Esophagus muscularis mucosa (tissue), 4 donors: ENCODE results near the gene CTRB1. TPM values are rescaled to one million over a fixed set of nuclear protein-coding genes. Genes with fewer than 3 reads are reported as not detected.

ENCODE experiments used
- DNase-seq: peaks from one replicate; pipeline ENCODE4 v3.0.0-alpha.2; 2017; ENCODE audit errors: extremely low spot score
- H3K27ac ChIP-seq, 4 donors: fragments of 200-600 bp; sonication (generic); replicated peaks in 1 of 4; 1 replicate in 3 of 4; 2 replicates in 1 of 4; pipeline ENCODE4 v1.5.1; 2016 to 2019; ENCODE audit warnings: mild to moderate bottlenecking in 1 of 4
- H3K27me3 ChIP-seq, 4 donors: fragments of 200-600 bp; sonication (generic); one replicate each; pipeline versions ENCODE4 v1.5.1 to v1.6.0; 2016 to 2019
- H3K36me3 ChIP-seq, 4 donors: fragments of 200-600 bp; sonication (generic); one replicate each; pipeline ENCODE4 v1.5.1; 2016 to 2019
- H3K4me1 ChIP-seq, 4 donors: fragments of 200-600 bp; sonication (generic); one replicate each; pipeline ENCODE4 v1.5.1; 2016 to 2019
- H3K4me3 ChIP-seq, 4 donors: fragments of 200-600 bp; sonication (generic); 1 replicate in 2 of 4; 2 replicates in 2 of 4; pipeline ENCODE4 v1.5.1; 2016 to 2019; ENCODE audit warnings: mild to moderate bottlenecking in 4 of 4, moderate library complexity in 1 of 4
- H3K9me3 ChIP-seq, 4 donors: fragments of 200-600 bp; sonication (generic); 1 replicate in 3 of 4; 2 replicates in 1 of 4; pipeline ENCODE4 v1.5.1; 2016 to 2019
- EP300 ChIP-seq: sonication (generic); formaldehyde crosslinking; IDR thresholded peaks from one replicate; pipeline ENCODE4 v1.6.1; 2017; ENCODE audit warnings: antibody characterized with exemption
- POLR2A ChIP-seq: fragments of 450-650 bp; IDR thresholded peaks from one replicate; pipeline ENCODE4 v1.6.1; 2017; ENCODE audit warnings: antibody characterized with exemption, moderate library complexity, mild to moderate bottlenecking, low read depth
- POLR2AphosphoS5 ChIP-seq, 2 donors: sonication (generic); formaldehyde crosslinking; IDR thresholded peaks; one replicate each; pipeline ENCODE4 v1.6.1; 2017; ENCODE audit warnings: antibody characterized with exemption in 2 of 2
- WGBS: methylation state at CpG from one replicate; pipeline ENCODE4 v1.1.5; 2018; 5-methylcytosine and 5-hydroxymethylcytosine counted together
- intact Hi-C: fragments of 100-400 bp; cut with DNase I; formaldehyde crosslinking; loops from one replicate; pipeline ENCODE4 v1.15.1; 2023
- total RNA-seq, 4 donors: library from RNA; depleted of rRNA; stranded (reverse); fragments of >200 nt; gene quantifications; one replicate each; pipeline versions ENCODE4 v1.1.0 to v1.2.1, GENCODE V29; 2016
- TF ChIP-seq, protein P1 (sequence below), 3 experiments: fragments of 200-600 bp in 2 of 3; fragments of 450-650 bp in 1 of 3; sonication (generic) in 2 of 3; IDR thresholded peaks; one replicate each; pipeline ENCODE4 v1.5.1; 2017 to 2019; ENCODE audit warnings: antibody characterized with exemption in 3 of 3, mild to moderate bottlenecking in 2 of 3, moderate library complexity in 1 of 3

The CTRB1 gene
- total RNA-seq, 4 donors from 2014 or later = not detected

DNA sequence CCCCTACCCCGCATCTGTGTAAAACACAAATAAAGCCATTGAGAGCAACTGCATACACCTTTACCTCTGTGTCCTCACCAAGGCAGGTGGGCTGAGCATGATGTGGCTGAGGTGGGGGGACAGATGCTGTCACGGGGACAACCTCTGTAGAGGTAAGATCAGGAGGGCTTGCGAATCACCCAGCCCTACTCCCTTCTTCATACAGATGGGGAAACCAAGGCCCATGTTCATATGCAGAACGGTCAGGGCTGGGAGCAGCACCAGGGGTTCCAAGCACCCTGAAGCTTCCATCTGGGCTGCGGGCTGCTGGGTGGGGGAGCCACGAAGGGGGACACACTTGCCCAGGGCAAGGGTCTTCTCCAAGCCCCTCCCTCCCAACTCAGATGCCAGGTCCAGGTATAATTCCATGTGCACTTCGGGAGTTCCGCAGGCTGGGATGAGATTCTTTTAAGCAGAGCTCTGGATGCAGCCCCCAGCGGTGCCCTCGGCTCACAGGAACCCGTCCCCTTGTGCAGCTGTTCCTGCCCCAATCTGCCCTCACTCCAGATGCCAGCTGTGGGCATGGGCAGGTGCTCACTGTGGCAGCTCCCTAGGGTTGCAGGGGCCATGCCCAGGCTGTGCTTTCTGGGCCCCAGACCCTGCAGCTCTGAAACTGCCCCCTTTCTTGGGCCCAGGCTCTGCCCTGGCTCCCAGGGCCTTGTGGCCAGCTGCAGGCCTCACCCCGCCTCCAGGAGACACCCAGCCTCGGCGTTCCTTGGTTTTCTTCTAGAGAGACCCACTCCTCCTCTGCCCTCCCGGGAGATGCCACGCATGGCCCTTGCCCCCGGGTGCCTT is 9.6 kb downstream of the CTRB1 start:
- 80% methylated on average over 8 of the region's 17 CpGs for WGBS
- no peak overlapping the region for H3K4me3 ChIP-seq
- peaks cover 2 to 16% (median 4%) of the 10 kb centered on the region in 4 donors for H3K4me1 ChIP-seq
- H3K27ac ChIP-seq = no peak overlapping the region
- peaks cover 13 to 58% (median 44%) of the 10 kb centered on the region in 4 donors for H3K36me3 ChIP-seq
- intact Hi-C loops = no loop called here
- TF ChIP-seq, protein P1, sequence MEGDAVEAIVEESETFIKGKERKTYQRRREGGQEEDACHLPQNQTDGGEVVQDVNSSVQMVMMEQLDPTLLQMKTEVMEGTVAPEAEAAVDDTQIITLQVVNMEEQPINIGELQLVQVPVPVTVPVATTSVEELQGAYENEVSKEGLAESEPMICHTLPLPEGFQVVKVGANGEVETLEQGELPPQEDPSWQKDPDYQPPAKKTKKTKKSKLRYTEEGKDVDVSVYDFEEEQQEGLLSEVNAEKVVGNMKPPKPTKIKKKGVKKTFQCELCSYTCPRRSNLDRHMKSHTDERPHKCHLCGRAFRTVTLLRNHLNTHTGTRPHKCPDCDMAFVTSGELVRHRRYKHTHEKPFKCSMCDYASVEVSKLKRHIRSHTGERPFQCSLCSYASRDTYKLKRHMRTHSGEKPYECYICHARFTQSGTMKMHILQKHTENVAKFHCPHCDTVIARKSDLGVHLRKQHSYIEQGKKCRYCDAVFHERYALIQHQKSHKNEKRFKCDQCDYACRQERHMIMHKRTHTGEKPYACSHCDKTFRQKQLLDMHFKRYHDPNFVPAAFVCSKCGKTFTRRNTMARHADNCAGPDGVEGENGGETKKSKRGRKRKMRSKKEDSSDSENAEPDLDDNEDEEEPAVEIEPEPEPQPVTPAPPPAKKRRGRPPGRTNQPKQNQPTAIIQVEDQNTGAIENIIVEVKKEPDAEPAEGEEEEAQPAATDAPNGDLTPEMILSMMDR (IDR thresholded peaks at IDR 0.05) = no peak
- TF ChIP-seq POLR2A (no peak), POLR2AphosphoS5 (IDR thresholded peaks at IDR 0.05) (no peak), EP300 (no peak)
- DNase-seq = no peak
- peaks cover 0 to 24% (median 0%) of the 10 kb centered on the region in 4 donors for H3K27me3 ChIP-seq
- H3K9me3 ChIP-seq = no peaks in the 10 kb centered on the region

DNA sequence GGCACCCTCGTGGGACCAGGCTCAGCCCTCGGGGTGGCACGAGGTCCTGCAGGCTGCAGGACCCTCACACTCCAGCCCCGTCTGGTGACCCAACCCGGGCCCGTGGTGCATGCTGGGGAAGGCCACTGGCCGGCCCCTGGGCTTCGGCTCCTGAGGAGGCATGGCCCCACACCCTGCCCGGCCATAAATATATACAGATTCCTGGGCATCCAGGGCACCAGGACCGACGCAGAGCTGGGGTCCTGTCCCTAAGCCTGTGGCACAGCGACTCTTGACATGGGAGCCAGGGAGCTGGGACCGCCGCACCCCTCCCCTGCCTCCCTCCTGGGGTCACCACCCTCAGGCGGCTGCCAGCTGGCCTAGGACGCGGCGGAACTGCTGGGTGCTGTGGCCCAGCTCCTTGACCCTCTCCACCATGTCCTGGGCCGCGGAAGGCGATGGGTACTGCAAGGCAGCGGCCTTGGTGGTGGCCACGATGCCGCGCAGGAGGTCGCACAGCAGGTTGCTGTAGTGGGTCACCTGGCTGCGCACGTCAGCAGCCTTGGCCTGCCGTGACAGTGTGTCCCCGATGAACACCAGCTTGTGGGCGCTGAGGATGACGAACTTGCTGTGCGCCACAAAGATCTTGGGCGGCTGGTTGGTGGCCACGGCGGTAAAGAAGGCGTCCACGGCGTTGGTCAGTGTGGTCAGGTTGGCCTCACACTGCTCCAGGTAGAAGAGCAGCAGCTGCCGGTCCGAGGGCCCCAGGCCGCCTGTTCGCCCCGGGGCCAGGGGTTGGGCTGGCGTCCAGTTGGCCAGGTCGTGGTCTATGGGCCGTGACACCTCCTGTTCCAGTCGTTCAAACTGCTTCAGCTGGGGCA is 10.6 kb downstream of the CTRB1 start:
- no peak overlapping the region for H3K27ac ChIP-seq
- no peaks in the 10 kb centered on the region for H3K9me3 ChIP-seq
- intact Hi-C loops = no loop called here
- 92% methylated on average over 28 of the region's 48 CpGs for WGBS
- no peak for DNase-seq
- no peak for TF ChIP-seq POLR2AphosphoS5 (IDR thresholded peaks at IDR 0.05)
- TF ChIP-seq POLR2A = no peak
- TF ChIP-seq, protein P1 (IDR thresholded peaks at IDR 0.05) = no peak
- no peak for TF ChIP-seq EP300
- peaks cover 13 to 64% (median 49%) of the 10 kb centered on the region in 4 donors for H3K36me3 ChIP-seq
- H3K4me3 ChIP-seq = no peak overlapping the region
- peaks cover 0 to 20% (median 0%) of the 10 kb centered on the region in 4 donors for H3K27me3 ChIP-seq
- H3K4me1 ChIP-seq = peaks cover 13 to 27% (median 15%) of the 10 kb centered on the region in 4 donors

DNA sequence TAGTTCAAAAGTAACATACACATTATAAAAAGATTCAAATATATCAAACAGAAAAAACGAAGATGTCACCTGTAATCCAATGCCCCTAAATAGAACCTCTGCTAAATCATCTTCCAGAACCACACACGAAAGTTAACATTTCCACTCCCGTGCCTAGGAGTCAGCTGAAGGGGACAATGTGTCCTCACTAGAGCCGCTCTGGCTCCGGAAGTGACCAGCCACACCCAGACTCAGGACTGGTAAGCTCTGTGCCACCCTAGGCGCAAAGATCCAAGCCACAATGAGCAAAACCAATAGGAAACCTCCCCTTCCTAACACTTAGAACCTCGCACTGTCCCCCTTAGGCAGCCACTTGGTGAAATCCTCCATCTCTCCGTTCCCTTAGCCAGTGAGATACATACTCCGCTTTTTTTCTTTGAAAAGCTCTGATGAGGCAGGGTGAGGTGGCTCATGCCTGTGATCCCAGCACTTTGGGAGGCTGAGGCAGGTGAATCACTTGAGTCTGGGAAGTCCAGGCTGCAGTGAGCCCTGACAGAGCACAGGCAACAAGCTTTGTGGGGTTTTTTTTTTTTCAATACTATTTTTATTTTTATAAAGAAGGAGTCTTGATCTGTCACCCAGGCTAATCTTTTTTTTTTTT is 11.8 kb downstream of the CTRB1 start:
- Histone ChIP-seq H3K9me3 (no peaks in the 10 kb centered on the region), H3K4me1 (peaks cover 18 to 29% (median 20%) of the 10 kb centered on the region in 4 donors), H3K36me3 (peaks cover 24 to 76% (median 61%) of the 10 kb centered on the region in 4 donors), H3K4me3 (no peak overlapping the region), H3K27me3 (peaks cover 0 to 9% (median 0%) of the 10 kb centered on the region in 4 donors), H3K27ac (no peak overlapping the region)
- DNase-seq = no peak
- WGBS = 84% methylated on average over 9 of the region's 9 CpGs
- intact Hi-C loops = no loop called here
- TF ChIP-seq, protein P1 (IDR thresholded peaks at IDR 0.05) = no peak
- TF ChIP-seq EP300 = no peak

DNA sequence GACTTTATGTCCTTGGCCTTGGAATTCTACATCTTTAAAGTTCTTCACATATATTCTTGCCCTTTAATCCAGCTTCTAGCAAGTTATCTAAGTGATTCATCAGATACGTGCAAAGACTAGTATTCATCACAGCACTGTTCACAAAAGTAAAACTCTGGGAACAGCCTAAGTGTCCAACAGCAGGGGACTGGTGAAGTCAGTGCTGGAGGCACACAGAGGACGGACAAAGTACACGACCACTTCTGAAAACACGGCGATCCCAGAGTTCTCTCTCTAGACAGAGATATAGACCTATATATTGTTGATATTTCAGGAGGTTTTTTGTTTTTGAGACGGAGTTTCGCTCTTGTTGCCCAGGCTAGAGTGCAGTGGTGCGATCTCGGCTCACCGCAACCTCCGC is 12.8 kb downstream of the CTRB1 start:
- 80% methylated on average over 11 of the region's 11 CpGs for WGBS
- H3K4me3 ChIP-seq = no peak overlapping the region
- no peak overlapping the region for H3K27ac ChIP-seq
- no peaks in the 10 kb centered on the region for H3K27me3 ChIP-seq
- H3K9me3 ChIP-seq = no peaks in the 10 kb centered on the region
- intact Hi-C loops = no loop called here
- no peak for DNase-seq
- H3K36me3 ChIP-seq = peaks cover 24 to 85% (median 70%) of the 10 kb centered on the region in 4 donors
- TF ChIP-seq, protein P1 (IDR thresholded peaks at IDR 0.05) = no peak
- TF ChIP-seq POLR2A (no peak), EP300 (no peak), POLR2AphosphoS5 (IDR thresholded peaks at IDR 0.05) (no peak)
- peaks cover 18 to 24% (median 21%) of the 10 kb centered on the region in 4 donors for H3K4me1 ChIP-seq
